HL-60/S4 (cell line): ENCODE measurements around the gene LRTM2.

Source experiments
- in situ Hi-C: fragments of 300-500 bp; cut with MboI; formaldehyde crosslinking; loops from 2 replicates; pipeline ENCODE4 v1.14.3; 2022; ENCODE audit warnings: low sequenced_read_pairs

Gene LRTM2

GRCh38 chr12:1839956-1840951 is 19.9 kb downstream of the LRTM2 start:
- in situ Hi-C loops: no loop called here

- in situ Hi-C loops: no loop called here
Observed at GRCh38 chr12:1840981-1841425, 20.6 kb downstream of the LRTM2 start.

GRCh38 chr12:1841586-1842182 is 21.3 kb downstream of the LRTM2 start:
- in situ Hi-C loops: no loop called here

GRCh38 chr12:1842183-1842904 is 22.0 kb downstream of the LRTM2 start:
- in situ Hi-C loops: no loop called here

- in situ Hi-C loops: no loop called here
Observed at GRCh38 chr12:1842905-1843640, 22.7 kb downstream of the LRTM2 start.

GRCh38 chr12:1843641-1844005 is 23.3 kb downstream of the LRTM2 start:
- in situ Hi-C loops: no loop called here

GRCh38 chr12:1844223-1844622 is 23.9 kb downstream of the LRTM2 start:
- in situ Hi-C loops: no loop called here

GRCh38 chr12:1844661-1845409 is 24.5 kb downstream of the LRTM2 start:
- in situ Hi-C loops: no loop called here

- in situ Hi-C loops: no loop called here
Observed at GRCh38 chr12:1845427-1845826, 25.1 kb downstream of the LRTM2 start.

GRCh38 chr12:1845886-1846285 is 25.5 kb downstream of the LRTM2 start:
- in situ Hi-C loops: no loop called here

GRCh38 chr12:1846421-1847405 is 26.3 kb downstream of the LRTM2 start:
- in situ Hi-C loops: no loop called here

GRCh38 chr12:1847411-1847810 is 27.0 kb downstream of the LRTM2 start:
- in situ Hi-C loops: no loop called here

GRCh38 chr12:1848146-1848545 is 27.8 kb downstream of the LRTM2 start:
- in situ Hi-C loops: no loop called here

- in situ Hi-C loops: no loop called here
Observed at GRCh38 chr12:1848745-1849144, 28.4 kb downstream of the LRTM2 start.

- in situ Hi-C loops: no loop called here
Observed at GRCh38 chr12:1851151-1851701, 30.9 kb downstream of the LRTM2 start.

- in situ Hi-C loops: no loop called here
Observed at GRCh38 chr12:1852076-1852475, 31.7 kb downstream of the LRTM2 start.

- in situ Hi-C loops: no loop called here
Observed at GRCh38 chr12:1853716-1854115, 33.4 kb downstream of the LRTM2 start.

- in situ Hi-C loops: no loop called here
Observed at GRCh38 chr12:1855241-1855640, 34.9 kb downstream of the LRTM2 start.

- in situ Hi-C loops: no loop called here
Observed at GRCh38 chr12:1857086-1857485, 36.7 kb downstream of the LRTM2 start.
